ENCODE measurements around the gene MT1B.
"Not testable (repeated sequence)": the region's sequence is repeated elsewhere in the genome, so short reads cannot be mapped to it uniquely, and the experiment has no call there.

The MT1B gene

GRCh38 chr16:56614549-56614991 is 37.1 kb upstream of the MT1B start:
- no peak for TF ChIP-seq CTCF (IDR thresholded peaks at IDR 0.05; ENCODE audit: low read depth, low read length)
- Histone ChIP-seq H3K36me3 (no peaks in the 10 kb centered on the region), H3K4me1 (no peaks in the 10 kb centered on the region), H3K4me3 (ENCODE audit: low read depth, low read length) (no peak overlapping the region), H3K27me3 (no peaks in the 10 kb centered on the region), H3K9me3 (no peaks in the 10 kb centered on the region)
- no peak for DNase-seq

GRCh38 chr16:56615353-56615752 is 36.3 kb upstream of the MT1B start:
- Histone ChIP-seq H3K4me3 (ENCODE audit: low read depth, low read length) (no peak overlapping the region), H3K9me3 (no peaks in the 10 kb centered on the region), H3K27me3 (no peaks in the 10 kb centered on the region), H3K36me3 (no peaks in the 10 kb centered on the region), H3K4me1 (no peaks in the 10 kb centered on the region)
- no peak for DNase-seq
- TF ChIP-seq CTCF (IDR thresholded peaks at IDR 0.05; ENCODE audit: low read depth, low read length): no peak

GRCh38 chr16:56616608-56617211 is 35.0 kb upstream of the MT1B start:
- H3K36me3 ChIP-seq: no peaks in the 10 kb centered on the region
- H3K4me3 ChIP-seq (ENCODE audit: low read depth, low read length): no peak overlapping the region
- TF ChIP-seq CTCF (IDR thresholded peaks at IDR 0.05; ENCODE audit: low read depth, low read length): no peak
- no peaks in the 10 kb centered on the region for H3K9me3 ChIP-seq
- DNase-seq: no peak
- no peaks in the 10 kb centered on the region for H3K27me3 ChIP-seq
- no peaks in the 10 kb centered on the region for H3K4me1 ChIP-seq

- no peaks in the 10 kb centered on the region for H3K9me3 ChIP-seq
- H3K4me1 ChIP-seq: no peaks in the 10 kb centered on the region
- H3K4me3 ChIP-seq (ENCODE audit: low read depth, low read length): no peak overlapping the region
- no peak for TF ChIP-seq CTCF (IDR thresholded peaks at IDR 0.05; ENCODE audit: low read depth, low read length)
- no peaks in the 10 kb centered on the region for H3K36me3 ChIP-seq
- H3K27me3 ChIP-seq: no peaks in the 10 kb centered on the region
- DNase-seq: no peak
These were observed 34.2 kb upstream of the MT1B start for GRCh38 chr16:56617212-56618085.

- TF ChIP-seq CTCF (IDR thresholded peaks at IDR 0.05; ENCODE audit: low read depth, low read length): no peak
These were observed 33.5 kb upstream of the MT1B start for GRCh38 chr16:56618138-56618537.

GRCh38 chr16:56620339-56620897 is 31.3 kb upstream of the MT1B start:
- no peaks in the 10 kb centered on the region for H3K9me3 ChIP-seq
- TF ChIP-seq CTCF (IDR thresholded peaks at IDR 0.05; ENCODE audit: low read depth, low read length): no peak
- DNase-seq: no peak
- no peaks in the 10 kb centered on the region for H3K36me3 ChIP-seq
- no peaks in the 10 kb centered on the region for H3K4me1 ChIP-seq
- no peak overlapping the region for H3K4me3 ChIP-seq (ENCODE audit: low read depth, low read length)
- peaks cover 4% of the 10 kb centered on the region for H3K27me3 ChIP-seq

More at GRCh38 chr16:56618138-56618537, 33.5 kb upstream of the MT1B start:
- no peaks in the 10 kb centered on the region for H3K4me1 ChIP-seq
- H3K36me3 ChIP-seq: no peaks in the 10 kb centered on the region
- H3K27me3 ChIP-seq: no peaks in the 10 kb centered on the region
- no peak for DNase-seq
- no peaks in the 10 kb centered on the region for H3K9me3 ChIP-seq
- no peak overlapping the region for H3K4me3 ChIP-seq (ENCODE audit: low read depth, low read length)

GRCh38 chr16:56621665-56622445 is 29.8 kb upstream of the MT1B start:
- not testable (repeated sequence) for H3K4me3 ChIP-seq (ENCODE audit: low read depth, low read length); H3K9me3 ChIP-seq; H3K4me1 ChIP-seq; DNase-seq; H3K36me3 ChIP-seq
- peaks cover 12% of the 10 kb centered on the region for H3K27me3 ChIP-seq

GRCh38 chr16:56623184-56623583 is 28.5 kb upstream of the MT1B start:
- H3K9me3 ChIP-seq; H3K4me1 ChIP-seq; H3K4me3 ChIP-seq (ENCODE audit: low read depth, low read length); H3K36me3 ChIP-seq; DNase-seq: not testable (repeated sequence)
- H3K27me3 ChIP-seq: peaks cover 12% of the 10 kb centered on the region
